MM.1S (cell line): Measurements from ENCODE around the gene GPA33.

Source experiments
- DNase-seq: peaks from one replicate; pipeline ENCODE4 v3.0.0-alpha.2; 2015
- H2AFZ ChIP-seq: fragments of 300-600 bp; sonication (generic); 2 replicates; pipeline ENCODE4 v1.6.0; 2016; ENCODE audit warnings: antibody characterized with exemption, low read length
- H3F3A ChIP-seq: fragments of 300-600 bp; sonication (generic); 2 replicates; pipeline ENCODE4 v1.6.1; 2016; ENCODE audit warnings: mild to moderate bottlenecking, antibody characterized with exemption, low read length, moderate library complexity, mixed read lengths; ENCODE audit not compliant: insufficient read depth
- H3K27ac ChIP-seq: fragments of 300-600 bp; sonication (generic); 2 replicates; pipeline ENCODE4 v1.5.1; 2016; ENCODE audit warnings: mild to moderate bottlenecking, low read length
- H3K27me3 ChIP-seq: fragments of 300-600 bp; sonication (generic); replicated peaks from 2 replicates; pipeline ENCODE4 v1.6.0; 2016; ENCODE audit warnings: low read length; ENCODE audit not compliant: insufficient read depth
- H3K36me3 ChIP-seq: fragments of 300-600 bp; sonication (generic); replicated peaks from 2 replicates; pipeline ENCODE4 v1.6.1; 2016; ENCODE audit warnings: mild to moderate bottlenecking, low read length, mixed read lengths; ENCODE audit not compliant: insufficient read depth
- H3K4me1 ChIP-seq: fragments of 300-600 bp; sonication (generic); 2 replicates; pipeline ENCODE4 v1.6.1; 2016; ENCODE audit warnings: low read length, mixed read lengths
- H3K4me2 ChIP-seq: fragments of 300-600 bp; sonication (generic); 2 replicates; pipeline ENCODE4 v1.6.0; 2016; ENCODE audit warnings: low read depth, low read length
- H3K4me3 ChIP-seq: fragments of 300-600 bp; sonication (generic); 2 replicates; pipeline ENCODE4 v1.5.1; 2016; ENCODE audit warnings: low read length, mixed read lengths
- H3K79me2 ChIP-seq: fragments of 300-600 bp; sonication (generic); 2 replicates; pipeline ENCODE4 v1.6.1; 2016; ENCODE audit warnings: mixed run types, low read length, mixed read lengths
- H3K9ac ChIP-seq: fragments of 300-600 bp; sonication (generic); 2 replicates; pipeline ENCODE4 v1.6.1; 2016; ENCODE audit warnings: low read length, mixed read lengths
- H3K9me2 ChIP-seq: fragments of 300-600 bp; sonication (generic); replicated peaks from 2 replicates; pipeline ENCODE4 v1.6.1; 2016; ENCODE audit warnings: mild to moderate bottlenecking, low read length, mixed read lengths; ENCODE audit not compliant: insufficient read depth
- H3K9me3 ChIP-seq: fragments of 300-600 bp; sonication (generic); replicated peaks from 2 replicates; pipeline ENCODE4 v1.6.1; 2016; ENCODE audit warnings: mild to moderate bottlenecking, low read length, mixed read lengths; ENCODE audit not compliant: insufficient read depth
- H4K20me1 ChIP-seq: fragments of 300-600 bp; sonication (generic); 2 replicates; pipeline ENCODE4 v1.6.1; 2016; ENCODE audit warnings: mild to moderate bottlenecking, low read length, moderate library complexity, mixed read lengths; ENCODE audit not compliant: insufficient read depth
- EZH2 ChIP-seq: fragments of 300-600 bp; sonication (generic); optimal IDR thresholded peaks from 2 replicates; pipeline ENCODE3; 2017; ENCODE audit warnings: low read depth, mild to moderate bottlenecking, antibody characterized with exemption, low read length, mixed read lengths
- EZH2phosphoT487 ChIP-seq: fragments of 300-600 bp; sonication (generic); IDR thresholded peaks from 2 replicates; pipeline ENCODE4 v1.6.1; 2018; ENCODE audit warnings: antibody characterized with exemption, low read length
- TF ChIP-seq, protein P1 (sequence below): fragments of 300-600 bp; sonication (generic); IDR thresholded peaks from 2 replicates; pipeline ENCODE4 v1.5.1; 2016; ENCODE audit warnings: antibody characterized with exemption, low read length, mixed read lengths

GPA33 gene

DNA sequence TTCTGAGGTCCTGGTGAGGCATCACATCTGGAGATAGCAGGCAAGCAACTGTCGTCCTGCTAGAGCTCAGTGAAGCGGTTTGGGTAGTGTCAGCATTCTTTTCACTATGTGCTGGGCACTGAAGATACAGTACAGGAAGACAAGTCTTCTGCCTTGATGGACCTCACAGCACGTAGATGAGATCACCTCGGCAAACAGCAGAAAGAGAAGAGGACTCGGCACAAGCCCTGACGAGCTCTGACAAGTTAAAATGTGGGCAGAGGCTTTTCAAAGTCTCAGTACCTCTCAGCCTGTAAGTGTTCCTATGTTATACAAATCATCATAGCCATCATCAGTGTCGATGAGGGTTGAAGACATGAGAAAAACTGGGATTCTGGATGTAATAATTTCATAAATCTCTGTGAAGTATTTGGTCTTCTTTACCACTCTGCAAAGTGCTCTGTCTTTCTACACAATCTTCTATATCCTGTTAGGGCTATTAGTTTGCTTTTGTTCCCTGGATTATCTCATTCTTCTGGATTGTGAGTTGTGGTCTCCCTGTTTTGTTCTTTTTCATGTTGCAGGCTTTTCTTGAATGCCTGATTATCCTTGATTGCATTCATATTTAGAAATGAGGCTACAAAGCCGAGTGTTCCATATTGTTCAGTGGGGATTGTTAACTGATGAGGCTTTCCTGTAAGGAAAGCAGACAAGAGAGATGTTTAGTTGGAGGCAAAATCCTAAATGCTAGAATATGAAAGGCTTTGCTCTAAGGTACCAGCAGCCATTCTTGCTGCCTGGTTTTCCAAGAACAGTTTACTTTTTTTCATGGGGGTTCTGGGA lies 76.9 kb downstream of the GPA33 start:
- Histone ChIP-seq H2AFZ (no peak overlapping the region), H4K20me1 (no peaks in the 10 kb centered on the region), H3F3A (no peaks in the 10 kb centered on the region), H3K4me2 (no peak overlapping the region), H3K27me3 (no peaks in the 10 kb centered on the region), H3K4me1 (no peaks in the 10 kb centered on the region), H3K9me2 (no peaks in the 10 kb centered on the region), H3K9ac (no peak overlapping the region), H3K27ac (no peak overlapping the region), H3K4me3 (no peak overlapping the region), H3K79me2 (no peaks in the 10 kb centered on the region), H3K36me3 (no peaks in the 10 kb centered on the region), H3K9me3 (no peaks in the 10 kb centered on the region)
- DNase-seq = no peak
- TF ChIP-seq EZH2phosphoT487 (no peak), EZH2 (no peak)
- TF ChIP-seq, protein P1, sequence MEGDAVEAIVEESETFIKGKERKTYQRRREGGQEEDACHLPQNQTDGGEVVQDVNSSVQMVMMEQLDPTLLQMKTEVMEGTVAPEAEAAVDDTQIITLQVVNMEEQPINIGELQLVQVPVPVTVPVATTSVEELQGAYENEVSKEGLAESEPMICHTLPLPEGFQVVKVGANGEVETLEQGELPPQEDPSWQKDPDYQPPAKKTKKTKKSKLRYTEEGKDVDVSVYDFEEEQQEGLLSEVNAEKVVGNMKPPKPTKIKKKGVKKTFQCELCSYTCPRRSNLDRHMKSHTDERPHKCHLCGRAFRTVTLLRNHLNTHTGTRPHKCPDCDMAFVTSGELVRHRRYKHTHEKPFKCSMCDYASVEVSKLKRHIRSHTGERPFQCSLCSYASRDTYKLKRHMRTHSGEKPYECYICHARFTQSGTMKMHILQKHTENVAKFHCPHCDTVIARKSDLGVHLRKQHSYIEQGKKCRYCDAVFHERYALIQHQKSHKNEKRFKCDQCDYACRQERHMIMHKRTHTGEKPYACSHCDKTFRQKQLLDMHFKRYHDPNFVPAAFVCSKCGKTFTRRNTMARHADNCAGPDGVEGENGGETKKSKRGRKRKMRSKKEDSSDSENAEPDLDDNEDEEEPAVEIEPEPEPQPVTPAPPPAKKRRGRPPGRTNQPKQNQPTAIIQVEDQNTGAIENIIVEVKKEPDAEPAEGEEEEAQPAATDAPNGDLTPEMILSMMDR = no peak

DNA sequence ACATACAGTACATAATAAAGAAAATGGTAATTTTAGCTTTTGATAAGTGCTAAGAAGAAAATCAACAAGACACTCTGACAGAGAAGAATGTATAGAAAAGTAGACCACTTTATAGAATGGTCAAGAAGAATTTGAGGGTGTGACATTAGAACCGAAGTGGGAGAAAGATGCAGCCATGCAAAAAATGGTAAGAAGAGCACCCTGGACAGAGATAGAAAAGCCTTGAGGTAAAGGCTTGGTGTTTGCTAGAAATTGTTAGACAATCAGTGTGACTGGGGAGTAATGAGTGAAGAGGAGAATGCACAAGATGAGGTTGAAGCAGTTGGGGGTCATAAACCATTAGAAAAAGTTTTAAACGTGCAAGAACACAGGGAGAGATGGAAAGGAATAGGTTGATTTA lies 77.6 kb downstream of the GPA33 start:
- H3F3A ChIP-seq = no peaks in the 10 kb centered on the region
- no peaks in the 10 kb centered on the region for H3K79me2 ChIP-seq
- H3K4me2 ChIP-seq = no peak overlapping the region
- H2AFZ ChIP-seq = no peak overlapping the region
- H3K9me3 ChIP-seq = no peaks in the 10 kb centered on the region
- H3K4me1 ChIP-seq = no peaks in the 10 kb centered on the region
- no peaks in the 10 kb centered on the region for H4K20me1 ChIP-seq
- no peaks in the 10 kb centered on the region for H3K27me3 ChIP-seq
- no peaks in the 10 kb centered on the region for H3K36me3 ChIP-seq
- H3K9me2 ChIP-seq = no peaks in the 10 kb centered on the region
- H3K9ac ChIP-seq = no peak overlapping the region
- no peak for DNase-seq
- no peak overlapping the region for H3K4me3 ChIP-seq
- TF ChIP-seq EZH2phosphoT487 (no peak), EZH2 (no peak)
- TF ChIP-seq, protein P1 = no peak
- no peak overlapping the region for H3K27ac ChIP-seq

DNA sequence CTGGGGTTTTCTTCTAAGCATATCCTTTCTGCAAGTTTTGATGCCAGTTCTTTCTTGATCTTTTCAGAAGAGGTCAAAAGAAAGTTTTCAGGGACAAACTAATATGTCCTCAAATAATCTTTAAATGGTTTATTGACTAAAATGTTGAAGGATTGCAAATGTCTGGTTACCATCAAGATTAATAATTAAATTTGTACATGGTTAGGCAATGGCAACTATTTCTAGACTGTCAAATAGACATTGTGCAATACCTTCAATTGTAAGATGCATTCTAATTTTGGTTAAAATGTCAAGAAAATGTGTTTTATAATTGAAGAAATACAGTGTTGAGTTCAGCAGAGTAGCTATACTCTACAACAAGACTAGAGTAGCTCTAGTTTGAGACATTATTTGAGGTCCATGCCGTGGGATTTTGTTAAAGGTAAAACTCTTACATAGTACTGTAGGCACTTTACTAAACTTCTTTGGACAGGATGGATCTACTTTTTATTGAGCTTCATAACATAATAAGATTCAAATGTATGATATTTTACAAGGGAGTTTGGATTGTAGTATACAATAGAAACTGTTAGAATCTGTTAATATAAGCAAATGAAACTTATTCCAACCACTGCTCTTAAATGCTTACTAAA lies 78.5 kb downstream of the GPA33 start:
- DNase-seq = no peak
- Histone ChIP-seq H4K20me1 (no peaks in the 10 kb centered on the region), H3F3A (no peaks in the 10 kb centered on the region), H3K79me2 (no peaks in the 10 kb centered on the region), H3K4me3 (no peak overlapping the region), H3K36me3 (no peaks in the 10 kb centered on the region), H3K9ac (no peak overlapping the region), H3K4me1 (no peaks in the 10 kb centered on the region), H3K27me3 (no peaks in the 10 kb centered on the region), H2AFZ (no peak overlapping the region), H3K27ac (no peak overlapping the region), H3K4me2 (no peak overlapping the region), H3K9me2 (no peaks in the 10 kb centered on the region), H3K9me3 (no peaks in the 10 kb centered on the region)
- TF ChIP-seq, protein P1 = no peak
- TF ChIP-seq EZH2 (no peak), EZH2phosphoT487 (no peak)
